Right ventricle myocardium inferior (tissue), 1 donor: Measurements from ENCODE around the gene GABRD. TPM values are rescaled to one million over a fixed set of nuclear protein-coding genes. Genes with fewer than 3 reads are reported as not detected.

Experiments used
- ATAC-seq: fragments of 200-7000 bp; cut with Tn5 transposase; one replicate; pipeline ENCODE4 v1.9.1; 2020; ENCODE audit warnings: mild to moderate bottlenecking, moderate library complexity
- DNase-seq: peaks from one replicate; pipeline ENCODE4 v3.0.0; 2021; ENCODE audit errors: missing footprints
- intact Hi-C: fragments of 100-400 bp; cut with DNase I; formaldehyde crosslinking; loops from one replicate; pipeline ENCODE4 v1.11.0; 2022
- total RNA-seq: library from RNA; stranded (reverse); fragmentation: NEBNext Ultra II Directional; extraction: Animal tissue kit (Norgen Biotek cat#: 25700); gene quantifications from one replicate; pipeline ENCODE4 v1.2.1, GENCODE V29; 2021
- donor health status: DM: no; HTN: yes; CAD: no; lungs with severe emphysema.

GABRD gene
- total RNA-seq, 1 donor from 2014 or later, result 0.49 TPM

DNA sequence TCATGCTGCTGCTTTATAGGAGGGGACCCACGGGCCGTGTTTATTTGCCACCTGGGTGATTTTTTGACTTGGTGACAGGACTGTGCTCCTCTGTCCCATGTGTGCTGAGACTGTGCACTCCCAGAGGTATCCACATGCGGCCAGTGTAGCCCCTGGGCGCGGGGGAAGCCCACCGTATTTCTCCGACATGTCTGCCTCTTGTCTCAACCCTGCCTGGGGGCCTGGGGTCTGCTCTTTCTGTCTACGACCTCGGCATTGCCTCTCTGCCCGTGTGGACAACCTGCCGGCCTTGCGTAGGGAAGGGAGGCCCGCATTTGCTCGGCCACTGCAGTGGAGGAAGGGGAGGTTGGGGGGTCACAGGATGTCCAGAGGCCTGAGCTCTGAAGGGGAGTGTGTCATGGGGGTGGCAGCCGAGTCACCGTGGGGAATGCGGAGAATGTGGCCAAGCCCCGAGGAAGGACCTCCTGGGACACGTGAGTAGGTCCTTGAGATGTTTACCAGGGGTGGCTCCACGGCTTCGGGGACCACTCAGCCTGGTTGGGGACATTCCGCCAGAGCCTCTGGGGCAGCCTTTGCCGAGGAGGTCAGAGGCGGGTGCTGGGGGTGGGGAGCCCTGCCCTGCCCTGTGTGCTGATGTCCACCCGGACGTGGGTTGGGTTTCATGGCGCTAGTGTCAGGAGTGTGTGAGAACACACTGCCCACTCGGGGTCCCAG is 42.1 kb downstream of the GABRD start:
- intact Hi-C loops, result no loop called here
- DNase-seq, result no peak
- no peak for ATAC-seq

DNA sequence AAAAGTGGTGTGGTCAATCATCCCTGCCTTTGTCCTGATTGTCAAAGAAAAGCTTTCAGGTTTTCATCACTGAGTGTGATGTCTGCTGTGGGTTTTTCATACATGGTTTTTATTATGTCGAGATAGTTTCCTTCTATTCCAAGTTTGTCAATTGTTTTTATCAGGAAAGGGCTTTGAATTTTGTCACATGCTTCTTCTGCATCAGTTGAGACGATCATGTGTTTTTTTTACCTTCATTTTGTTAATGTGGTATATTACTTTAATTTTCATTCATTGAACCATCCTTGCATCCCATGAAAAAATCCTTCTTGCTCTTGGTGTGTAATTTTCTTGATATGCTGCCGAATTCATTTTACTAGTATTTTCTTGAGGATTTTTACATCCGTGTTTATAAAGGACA is 46.6 kb downstream of the GABRD start:
- DNase-seq, result no peak
- intact Hi-C loops, result no loop called here
- ATAC-seq, result no peak

- peak; percentile 21 for DNase-seq
- intact Hi-C loops, result no loop called here
- ATAC-seq, result no peak
These were observed 48.2 kb downstream of the GABRD start for GRCh38 chr1:2067393-2067792.

DNA sequence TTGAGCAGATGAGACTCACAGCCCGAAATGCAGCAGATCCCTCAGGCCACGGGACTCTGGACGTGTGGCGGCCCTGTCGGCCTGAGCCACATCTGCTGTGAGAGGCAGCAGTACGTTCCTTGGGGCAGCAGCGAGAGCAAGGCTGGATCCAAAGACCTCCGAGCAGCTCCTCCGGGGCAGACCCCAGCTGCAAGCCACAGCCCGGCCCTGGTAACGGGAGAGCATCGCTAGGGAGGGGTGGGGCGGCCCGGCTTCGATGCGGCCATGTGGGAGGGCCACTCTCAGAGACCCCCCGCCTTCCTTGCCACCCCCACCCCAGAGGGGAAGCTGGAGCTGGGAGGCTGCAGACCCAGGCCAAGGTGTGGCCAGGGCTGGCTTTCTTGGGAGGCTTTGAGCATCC is 48.8 kb downstream of the GABRD start:
- DNase-seq (no peak), ATAC-seq (no peak)
- intact Hi-C loops, result no loop called here

GRCh38 chr1:2068951-2069350 is 49.8 kb downstream of the GABRD start:
- DNase-seq, result peak; percentile 28
- intact Hi-C loops, result no loop called here
- ATAC-seq, result no peak

DNA sequence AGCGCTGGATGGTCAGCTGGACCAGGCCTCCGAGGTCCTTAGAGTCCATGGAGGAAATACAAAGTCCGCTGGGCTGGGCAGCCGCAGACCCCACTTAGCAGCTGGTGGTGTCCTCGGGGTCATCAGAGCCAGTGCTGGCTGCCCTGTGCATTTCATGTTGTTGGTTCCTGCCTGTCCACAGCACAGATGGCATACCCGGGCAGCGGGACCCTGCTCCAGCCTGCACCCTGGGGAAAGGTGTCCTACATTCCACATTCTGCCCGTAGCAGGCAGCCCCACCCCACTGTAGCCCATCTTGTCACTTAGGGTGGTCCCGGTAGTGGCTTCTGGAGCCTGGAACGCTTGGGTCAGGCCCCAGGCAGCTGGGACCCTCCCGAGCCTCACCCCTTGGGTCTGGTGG is 50.9 kb downstream of the GABRD start:
- DNase-seq (peak; percentile 16), ATAC-seq (no peak)
- intact Hi-C loops, result no loop called here

DNA sequence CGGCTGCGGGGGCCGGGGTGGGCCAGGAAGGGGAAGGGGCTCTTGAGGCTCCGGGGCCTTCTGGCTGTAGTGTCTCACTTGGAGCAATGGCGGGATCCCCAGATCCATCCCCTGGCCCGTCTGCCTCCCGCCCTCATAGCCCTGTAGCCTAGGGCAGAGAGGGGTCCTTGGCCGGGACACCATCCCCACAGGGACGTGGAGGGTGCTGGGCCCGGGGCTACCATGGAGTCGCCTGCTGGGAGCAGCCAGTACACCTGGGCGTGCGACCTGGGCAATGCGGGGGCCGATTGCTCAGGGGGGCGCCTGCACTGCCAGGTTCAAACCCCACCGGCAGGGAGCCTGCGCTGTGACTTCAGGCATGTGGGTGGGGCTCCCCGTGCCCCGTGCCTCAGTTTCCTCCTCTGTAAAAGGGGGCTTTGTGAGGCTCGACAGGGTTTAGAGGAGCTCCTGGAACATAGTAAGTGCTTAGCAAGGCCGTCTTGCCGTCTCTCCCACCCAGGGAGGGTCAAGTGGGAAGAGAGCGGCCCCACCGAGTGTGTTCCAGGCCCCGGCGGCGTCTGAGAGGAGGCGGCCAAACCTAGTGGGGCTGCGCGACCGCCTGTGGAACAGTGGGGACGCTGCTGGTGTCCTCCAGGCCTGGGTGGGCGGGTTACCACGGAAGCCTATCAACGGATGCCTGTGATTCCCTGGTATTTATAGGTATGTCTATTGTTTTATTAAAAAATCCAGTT is 51.8 kb downstream of the GABRD start:
- no peak for ATAC-seq
- intact Hi-C loops, result no loop called here
- peak; percentile 49 for DNase-seq

- intact Hi-C loops, result no loop called here
- ATAC-seq (no peak), DNase-seq (peak; percentile 33)
These were observed 53.1 kb downstream of the GABRD start for GRCh38 chr1:2072109-2072806.

DNA sequence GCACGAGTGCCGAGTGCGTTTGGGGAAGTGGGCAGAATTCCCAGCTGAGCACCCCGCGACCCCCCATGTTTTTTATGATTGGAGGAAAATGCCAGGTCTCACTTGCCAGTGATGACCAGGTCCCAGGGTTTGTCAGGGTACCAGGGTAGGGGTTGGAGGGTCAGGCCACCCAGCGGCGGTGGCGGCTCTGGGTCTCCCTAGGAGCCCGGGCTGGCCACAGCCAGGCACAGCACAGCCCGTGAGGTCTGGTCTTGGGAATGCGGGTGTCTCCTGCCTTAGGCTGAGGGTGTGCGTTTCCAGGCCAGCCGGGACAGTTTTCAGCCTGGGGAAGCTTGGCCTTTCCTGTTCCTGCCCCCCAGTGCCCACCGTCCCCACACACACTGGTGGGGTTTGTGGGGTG is 53.7 kb downstream of the GABRD start:
- no peak for ATAC-seq
- intact Hi-C loops, result no loop called here
- DNase-seq, result no peak

GRCh38 chr1:2073382-2074230 is 54.5 kb downstream of the GABRD start:
- DNase-seq (peak; percentile 20), ATAC-seq (no peak)
- intact Hi-C loops, result no loop called here

GRCh38 chr1:2074396-2074795 is 55.3 kb downstream of the GABRD start:
- ATAC-seq, result no peak
- intact Hi-C loops, result no loop called here
- DNase-seq, result peak; percentile 44

- ATAC-seq, result no peak
These were observed 56.0 kb downstream of the GABRD start for GRCh38 chr1:2074944-2075740.

GRCh38 chr1:2076826-2077225 is 57.7 kb downstream of the GABRD start:
- intact Hi-C loops, result no loop called here
- peak; percentile 40 for DNase-seq

More at GRCh38 chr1:2074944-2075740, 56.0 kb downstream of the GABRD start:
- peak; percentile 40 for DNase-seq
- intact Hi-C loops, result no loop called here

GRCh38 chr1:2078170-2078569 is 59.0 kb downstream of the GABRD start:
- peak; percentile 11 for DNase-seq
- ATAC-seq, result no peak
- intact Hi-C loops, result no loop called here

More at GRCh38 chr1:2076826-2077225, 57.7 kb downstream of the GABRD start:
- no peak for ATAC-seq

DNA sequence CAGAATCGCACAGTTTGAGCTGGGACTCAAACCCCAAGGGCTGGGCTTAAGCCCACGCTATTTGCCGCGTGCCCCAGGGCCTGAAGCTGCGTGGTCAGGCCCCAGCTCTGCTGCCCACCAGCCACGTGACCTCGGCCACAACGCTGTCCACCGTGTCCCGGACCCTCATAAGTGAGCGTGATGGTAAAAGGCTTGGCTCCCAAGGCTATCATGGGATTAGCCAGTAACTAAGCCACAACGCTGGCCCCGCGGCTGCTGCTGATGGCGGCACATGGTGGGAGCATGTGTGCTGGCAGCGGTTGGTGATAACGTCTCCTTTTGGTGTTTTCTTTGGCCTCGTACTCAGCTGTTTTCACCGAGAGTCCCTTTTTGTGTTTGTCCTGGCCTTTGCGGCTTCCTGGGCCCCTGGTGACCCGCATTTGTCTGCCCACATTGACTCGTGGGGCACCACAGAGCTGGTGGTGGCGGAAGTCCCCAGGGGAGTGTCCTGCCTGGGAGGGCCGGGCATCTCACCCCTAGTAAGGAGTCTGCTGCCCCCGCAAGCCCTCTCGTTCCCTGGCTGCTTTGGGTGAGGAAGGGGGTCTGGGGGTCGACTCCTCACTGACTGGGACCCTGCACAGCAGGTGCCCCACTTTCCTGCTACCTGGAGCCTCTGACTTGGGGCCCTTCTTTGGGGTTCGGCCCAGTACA is 60.4 kb downstream of the GABRD start:
- intact Hi-C loops, result no loop called here
- ATAC-seq (no peak), DNase-seq (peak; percentile 34)

DNA sequence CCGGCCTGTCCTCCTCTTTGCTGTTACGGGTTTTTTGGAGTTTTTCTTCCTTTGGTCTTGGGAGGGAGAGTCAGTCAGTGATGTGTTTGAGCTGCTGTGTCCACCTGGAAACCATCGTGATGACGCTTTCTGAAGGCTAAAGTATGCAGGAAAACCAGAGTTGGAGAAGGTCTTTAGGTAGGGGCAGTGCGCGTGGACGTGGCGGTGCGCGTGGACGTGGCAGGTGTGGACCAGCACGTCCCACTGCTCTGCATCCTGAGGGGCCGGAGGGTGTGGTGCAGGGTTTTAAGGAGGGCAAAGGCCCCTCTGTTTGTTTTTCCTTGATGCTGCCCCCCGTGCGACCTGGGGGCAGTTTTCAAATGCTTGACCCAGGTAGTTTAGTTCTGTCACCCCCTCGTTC is 61.0 kb downstream of the GABRD start:
- ATAC-seq, result no peak
- intact Hi-C loops, result no loop called here
- no peak for DNase-seq
